ENCODE data around the gene MFSD1.

The MFSD1 gene

GRCh38 chr3:158864492-158864891, 62.6 kb downstream of the MFSD1 start:
- DNase-seq (ENCODE audit: insufficient read length, low spot score), result no peak
- no peak for TF ChIP-seq CTCF (IDR thresholded peaks at IDR 0.05; ENCODE audit: insufficient read depth, missing control alignments)
- no peak for FAIRE-seq

GRCh38 chr3:158875700-158876099, 73.8 kb downstream of the MFSD1 start:
- FAIRE-seq (no peak), DNase-seq (ENCODE audit: insufficient read length, low spot score) (no peak)
- TF ChIP-seq CTCF (IDR thresholded peaks at IDR 0.05; ENCODE audit: insufficient read depth, missing control alignments), result no peak
